Stomach (tissue), 4 donors: ENCODE measurements around the gene TRDN.

Experiments used
- POLR2AphosphoS5 ChIP-seq, 3 donors: sonication (generic); formaldehyde crosslinking; IDR thresholded peaks; one replicate each; pipeline ENCODE4 v1.6.1; 2016; ENCODE audit warnings: antibody characterized with exemption in 3 of 3
- TF ChIP-seq, protein P1 (sequence below), 7 experiments: fragments of 450-650 bp in 4 of 7; fragments of 200-600 bp in 3 of 7; sonication (generic) in 3 of 7; IDR thresholded peaks; one replicate each; pipeline ENCODE4 v1.5.1; 2016 to 2019; ENCODE audit warnings: antibody characterized with exemption in 7 of 7, control low read depth in 2 of 7, mild to moderate bottlenecking in 1 of 7

DNA sequence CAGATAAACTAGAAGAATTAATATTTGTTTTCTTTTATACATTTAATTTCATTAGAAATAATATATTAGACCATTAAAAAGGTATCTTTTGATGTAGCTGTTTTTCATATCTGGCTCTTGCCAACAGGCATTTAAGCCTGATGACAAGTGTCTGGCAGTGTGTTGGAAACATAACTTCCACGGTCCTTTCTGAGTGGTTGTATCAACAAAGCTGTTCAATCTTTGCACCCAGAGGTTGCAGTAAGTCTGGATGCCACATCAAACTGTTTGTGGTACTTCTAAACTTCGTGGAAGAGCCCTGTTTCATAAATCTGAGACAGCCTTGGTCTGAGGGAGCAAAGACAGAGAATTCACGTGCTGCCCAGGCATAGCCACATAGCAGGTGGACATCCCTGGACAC is 197.4 kb downstream of the TRDN start:
- TF ChIP-seq, protein P1, sequence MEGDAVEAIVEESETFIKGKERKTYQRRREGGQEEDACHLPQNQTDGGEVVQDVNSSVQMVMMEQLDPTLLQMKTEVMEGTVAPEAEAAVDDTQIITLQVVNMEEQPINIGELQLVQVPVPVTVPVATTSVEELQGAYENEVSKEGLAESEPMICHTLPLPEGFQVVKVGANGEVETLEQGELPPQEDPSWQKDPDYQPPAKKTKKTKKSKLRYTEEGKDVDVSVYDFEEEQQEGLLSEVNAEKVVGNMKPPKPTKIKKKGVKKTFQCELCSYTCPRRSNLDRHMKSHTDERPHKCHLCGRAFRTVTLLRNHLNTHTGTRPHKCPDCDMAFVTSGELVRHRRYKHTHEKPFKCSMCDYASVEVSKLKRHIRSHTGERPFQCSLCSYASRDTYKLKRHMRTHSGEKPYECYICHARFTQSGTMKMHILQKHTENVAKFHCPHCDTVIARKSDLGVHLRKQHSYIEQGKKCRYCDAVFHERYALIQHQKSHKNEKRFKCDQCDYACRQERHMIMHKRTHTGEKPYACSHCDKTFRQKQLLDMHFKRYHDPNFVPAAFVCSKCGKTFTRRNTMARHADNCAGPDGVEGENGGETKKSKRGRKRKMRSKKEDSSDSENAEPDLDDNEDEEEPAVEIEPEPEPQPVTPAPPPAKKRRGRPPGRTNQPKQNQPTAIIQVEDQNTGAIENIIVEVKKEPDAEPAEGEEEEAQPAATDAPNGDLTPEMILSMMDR (IDR thresholded peaks at IDR 0.05), result no peak
- no peak for TF ChIP-seq POLR2AphosphoS5 (IDR thresholded peaks at IDR 0.05)
